K562 (cell line): ENCODE measurements around the gene NCMAP. TPM values are rescaled to one million over a fixed set of nuclear protein-coding genes. Genes with fewer than 3 reads are reported as not detected.
A peak's percentile ranks its signal among the peaks of the same experiment; 100 is the strongest.

Source experiments
- ATAC-seq: fragments of 200-7000 bp; cut with Tn5 transposase; 3 replicates; pipeline ENCODE4 v1.9.1; 2020; ENCODE audit warnings: moderate library complexity
- BruUV-seq: library from RNA; stranded (reverse); fragments of 400-500 nt; replicated peaks from 2 replicates; lab custom pipeline; 2021; lab: Mats Ljungman, UMichigan
- CTCF ChIA-PET: fragments of 300-600 bp; formaldehyde crosslinking; extraction: SDS; loops from one replicate; lab custom pipeline; 2021; ENCODE audit warnings: low intra/inter-chr PET ratio; lab: Yijun Ruan, JAX
- POLR2A ChIA-PET: fragments of 300-600, 350-650 bp; sonication (Branson Sonifier 250); formaldehyde crosslinking; extraction: SDS; loops from one replicate; lab custom pipeline; 2021; ENCODE audit warnings: antibody characterized with exemption, inconsistent platforms; lab: Yijun Ruan, JAX
- DNase-seq, 4 experiments: peaks; one replicate each; pipeline versions ENCODE4 v3.0.0 to v3.0.0-alpha.2; 2011 to 2018; ENCODE audit warnings: low spot score in 3 of 4, mixed read lengths in 3 of 4; ENCODE audit errors: extremely low read depth in 1 of 4
- FAIRE-seq: peaks from 2 replicates; lab custom pipeline; 2011; peaks lifted over from hg19 to GRCh38; lab: Jason Lieb, UNC
- H2AFZ ChIP-seq: 2 replicates; pipeline ENCODE4 v1.6.0; 2011; ENCODE audit warnings: low read depth, low read length, control low read depth, inconsistent platforms
- H3K27ac ChIP-seq: fragments of 200-600 bp; 3 replicates; pipeline ENCODE4 v1.8.0; 2011; ENCODE audit warnings: low read depth, mild to moderate bottlenecking, control low read depth, inconsistent platforms, low read length, moderate library complexity, mixed read lengths; ENCODE audit errors: extremely low read depth
- H3K27me3 ChIP-seq, 2 experiments: fragments of 300-600 bp in 1 of 2; 2 replicates in 1 of 2; 3 replicates in 1 of 2; pipeline versions ENCODE4 v1.6.0 to v1.8.0; 2011; ENCODE audit warnings: inconsistent platforms in 2 of 2, low read length in 2 of 2, mild to moderate bottlenecking in 1 of 2, mixed read lengths in 1 of 2, moderate library complexity in 1 of 2; ENCODE audit not compliant: control insufficient read depth in 2 of 2, insufficient read depth in 2 of 2
- H3K36me3 ChIP-seq: fragments of 300-600 bp; 3 replicates; pipeline ENCODE4 v1.8.0; 2011; ENCODE audit warnings: mild to moderate bottlenecking, low read length, inconsistent platforms; ENCODE audit not compliant: control insufficient read depth, insufficient read depth
- H3K4me1 ChIP-seq, 2 experiments: fragments of 200-600 bp in 1 of 2; replicated peaks in 1 of 2; 2 replicates in 1 of 2; 3 replicates in 1 of 2; pipeline versions ENCODE4 v1.5.1 to v1.8.0; 2011; ENCODE audit warnings: inconsistent platforms in 2 of 2, low read length in 2 of 2, mild to moderate bottlenecking in 1 of 2, mixed read lengths in 1 of 2, moderate library complexity in 1 of 2; ENCODE audit not compliant: control insufficient read depth in 2 of 2, insufficient read depth in 2 of 2
- H3K4me2 ChIP-seq: 2 replicates; pipeline ENCODE4 v1.6.1; 2011; ENCODE audit warnings: low read length, control low read depth, inconsistent platforms, mixed read lengths; ENCODE audit not compliant: insufficient read depth
- H3K4me3 ChIP-seq: fragments of 200-600 bp; sonication (generic), shearing (Covaris generic); 2 replicates; pipeline ENCODE4 v1.5.1; 2016; ENCODE audit warnings: control low read depth, inconsistent platforms
- H3K79me2 ChIP-seq: fragments of 200-600 bp; 3 replicates; pipeline ENCODE4 v1.8.0; 2011; ENCODE audit warnings: low read length, inconsistent platforms; ENCODE audit not compliant: control insufficient read depth, insufficient read depth
- H3K9ac ChIP-seq, 2 experiments: 2 replicates each; pipeline versions ENCODE4 v1.6.0 to v1.6.1; 2011; ENCODE audit warnings: low read depth in 2 of 2, low read length in 2 of 2, control low read depth in 1 of 2, inconsistent platforms in 1 of 2, mild to moderate bottlenecking in 1 of 2, mixed read lengths in 1 of 2; ENCODE audit not compliant: insufficient read depth in 1 of 2
- H3K9me1 ChIP-seq: one replicate; pipeline ENCODE4 v1.6.0; 2011; ENCODE audit warnings: inconsistent platforms, mild to moderate bottlenecking, low read length, moderate library complexity; ENCODE audit not compliant: control insufficient read depth, insufficient read depth
- H3K9me3 ChIP-seq: replicated peaks from 2 replicates; pipeline ENCODE4 v1.5.1; 2011; ENCODE audit warnings: low read depth, low read length, inconsistent platforms; ENCODE audit not compliant: control insufficient read depth, insufficient read depth
- H4K20me1 ChIP-seq: replicated peaks from 2 replicates; pipeline ENCODE4 v1.6.1; 2011; ENCODE audit warnings: low read length, inconsistent platforms, mixed read lengths; ENCODE audit not compliant: control insufficient read depth, insufficient read depth
- CBFB ChIP-seq: sonication (generic); formaldehyde crosslinking; IDR thresholded peaks from 2 replicates; pipeline ENCODE4 v1.4.0; 2020; ENCODE audit warnings: mild to moderate bottlenecking, missing genetic modification reagents
- DPF2 ChIP-seq: fragments of 450-650 bp; IDR thresholded peaks from 2 replicates; pipeline ENCODE4 v1.6.1; 2016
- FOXK2 ChIP-seq, 2 experiments: fragments of 450-650 bp; IDR thresholded peaks in 1 of 2; conservative IDR thresholded peaks in 1 of 2; 2 replicates each; pipeline ENCODE4 v1.6.1; 2016; ENCODE audit warnings: low read depth in 2 of 2, mild to moderate bottlenecking in 1 of 2
- HDAC2 ChIP-seq: fragments of 450-650 bp; IDR thresholded peaks from 2 replicates; pipeline ENCODE4 v1.6.1; 2016; ENCODE audit warnings: mild to moderate bottlenecking
- HSF4 ChIP-seq: fragments of 250-450 bp; sonication (Bioruptor Pico); IDR thresholded peaks from 2 replicates; pipeline ENCODE4 v2.1.2; 2022; ENCODE audit warnings: mild to moderate bottlenecking, moderate library complexity, borderline replicate concordance
- IRF1 ChIP-seq: sonication (generic); formaldehyde crosslinking; IDR thresholded peaks from 2 replicates; pipeline ENCODE4 v1.8.0; 2022; ENCODE audit warnings: missing genetic modification reagents, mild to moderate bottlenecking, borderline replicate concordance
- MAFF ChIP-seq: IDR thresholded peaks from 2 replicates; pipeline ENCODE4 v1.6.1; 2012; ENCODE audit warnings: low read length, improper control_type of control experiment
- NCOA6 ChIP-seq: fragments of 450-650 bp; IDR thresholded peaks from 2 replicates; pipeline ENCODE4 v1.6.1; 2017; ENCODE audit warnings: mild to moderate bottlenecking
- PRDM10 ChIP-seq: fragments of 450-650 bp; IDR thresholded peaks from 2 replicates; pipeline ENCODE4 v1.6.1; 2018; ENCODE audit not compliant: partially characterized antibody
- RBM22 ChIP-seq: fragments of 200-400 bp; formaldehyde crosslinking; IDR thresholded peaks from 2 replicates; pipeline ENCODE4 v1.6.1; 2018; ENCODE audit warnings: low read length, low read depth; ENCODE audit not compliant: poor library complexity, severe bottlenecking
- RBM25 ChIP-seq: fragments of 200-400 bp; formaldehyde crosslinking; IDR thresholded peaks from 2 replicates; pipeline ENCODE4 v1.6.1; 2018; ENCODE audit warnings: low read length, low read depth, moderate library complexity; ENCODE audit not compliant: severe bottlenecking
- SMARCA5 ChIP-seq: fragments of 450-650 bp; IDR thresholded peaks from 2 replicates; pipeline ENCODE4 v1.6.1; 2016
- SMARCC2 ChIP-seq: fragments of 450-650 bp; IDR thresholded peaks from 2 replicates; pipeline ENCODE4 v1.6.1; 2017; ENCODE audit warnings: antibody characterized with exemption, moderate library complexity, mild to moderate bottlenecking, low read depth
- WGBS: fragments of 100-300 bp; shearing (Covaris generic); methylation state at CpG from one replicate; pipeline ENCODE4 v1.1.6; 2016; ENCODE audit warnings: low coverage, mixed read lengths; ENCODE audit not compliant: insufficient coverage; ENCODE audit errors: missing lambda C conversion rate; 5-methylcytosine and 5-hydroxymethylcytosine counted together
- in situ Hi-C: fragments of 300-500 bp; cut with MboI; formaldehyde crosslinking; loops from 4 replicates; pipeline ENCODE4 v1.15.0; 2018; ENCODE audit warnings: inconsistent platforms, mixed read lengths
- intact Hi-C: fragments of 100-400 bp; cut with micrococcal nuclease; formaldehyde crosslinking; loops from 2 replicates; pipeline ENCODE4 v1.14.2; 2022
- polyA plus RNA-seq, 8 experiments: library from polyadenylated mRNA; depleted of rRNA in 4 of 8; stranded (reverse) in 5 of 8; unstranded in 3 of 8; fragments of >200 nt; fragmentation: Nextera tagmentation in 2 of 8; fragmentation: Illumina TruSeq in 1 of 8; extraction: Ambion mirVana in 2 of 8; extraction: Trizol in 1 of 8; gene quantifications; 2 replicates each; pipeline versions ENCODE4 v1.2.1 to v1.2.3, GENCODE V29; 2011 to 2014; ENCODE audit warnings: inconsistent platforms in 1 of 8, missing spikeins in 1 of 8
- total RNA-seq, 7 experiments: library from RNA; depleted of rRNA in 6 of 7; stranded (reverse); fragments of >200 nt in 6 of 7; fragmentation: Illumina TruSeq in 2 of 7; extraction: Trizol in 2 of 7; gene quantifications; 2 replicates each; pipeline versions ENCODE4 v1.2.1 to v1.2.3, GENCODE V29; 2011 to 2021; ENCODE audit warnings: low replicate concordance in 1 of 7
- TF ChIP-seq, protein P1 (sequence below): fragments of 450-650 bp; IDR thresholded peaks from 2 replicates; pipeline ENCODE4 v1.6.1; 2016
- TF ChIP-seq, protein P2 (sequence below), 2 experiments: fragments of 200-800 bp in 1 of 2; sonication (Bioruptor generic) in 1 of 2; sonication (generic) in 1 of 2; formaldehyde crosslinking in 1 of 2; IDR thresholded peaks in 1 of 2; conservative IDR thresholded peaks in 1 of 2; 2 replicates each; pipeline versions ENCODE4 v1.5.0 to v1.6.1; 2016 to 2020; ENCODE audit warnings: missing compliant biosample characterization in 1 of 2, missing genetic modification characterization in 1 of 2, missing genetic modification reagents in 1 of 2

NCMAP gene
- total and polyA plus RNA-seq, 9 of the 15 experiments (the other 6 are each of a cell fraction or from before 2014, with no cell fraction given): 0.03 TPM; not detected in 8

DNA sequence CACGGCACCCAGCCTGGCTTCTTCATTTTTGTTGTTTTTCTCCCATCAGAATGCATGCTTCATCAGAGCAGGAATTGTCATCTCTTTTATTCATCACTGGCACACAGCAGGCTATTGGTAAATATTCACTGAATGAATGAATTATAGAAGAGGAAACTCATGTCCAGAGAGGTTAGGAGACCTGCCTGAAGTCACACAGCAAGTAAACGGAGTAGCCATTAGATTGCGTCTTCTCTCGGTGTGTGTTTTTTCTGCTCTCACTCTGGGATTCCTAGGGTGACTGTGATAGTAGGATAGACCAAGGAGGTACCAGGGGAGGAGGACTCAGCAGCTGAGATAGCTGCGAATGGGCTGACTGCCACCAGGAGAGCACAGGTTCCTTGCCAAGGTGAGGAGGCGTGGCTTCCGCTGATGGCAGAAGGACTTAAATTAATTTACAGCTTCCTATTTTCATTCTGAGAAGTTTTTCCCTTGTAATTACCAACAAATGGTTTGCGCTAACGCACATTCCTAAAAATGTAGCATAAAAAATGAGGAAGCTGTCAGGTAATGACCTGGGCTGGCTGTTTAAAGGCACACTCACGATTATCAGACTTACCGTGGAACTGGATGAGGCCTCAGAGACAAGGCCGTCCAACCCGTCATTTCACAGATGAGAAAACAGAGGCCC is 4.5 kb upstream of the NCMAP start:
- Histone ChIP-seq H3K4me1 (peaks cover 0 to 4% of the 10 kb centered on the region in 2 experiments; a peak in 2 of 5 replicates), H3K27ac (no peak overlapping the region), H3K27me3 (peaks cover 27 to 70% of the 10 kb centered on the region in 2 experiments), H2AFZ (no peak overlapping the region), H3K4me3 (no peak overlapping the region), H3K36me3 (no peaks in the 10 kb centered on the region), H3K4me2 (no peak overlapping the region), H3K9me1 (no peaks in the 10 kb centered on the region), H3K9ac (no peak overlapping the region), H3K9me3 (no peaks in the 10 kb centered on the region), H4K20me1 (peaks cover 3% of the 10 kb centered on the region; the same call in 1 of the 2 replicates), H3K79me2 (no peaks in the 10 kb centered on the region)
- peak; percentile 80 for FAIRE-seq
- in situ Hi-C loops (no loop called here), intact Hi-C loops (no loop called here)
- POLR2A ChIA-PET: no interaction called here
- no TSS peak for BruUV-seq
- DNase-seq: no peak
- no peak for ATAC-seq
- CTCF ChIA-PET: interaction anchor here (0.6 kb wide), 1 partner anchor 19 kb away, joined by 3 read pairs; no protein-coding TSS in a partner anchor
- WGBS: 9% methylated on average over 13 of the region's 13 CpGs
- no peak for TF ChIP-seq IRF1 (CRISPR knock-in tag)
- no peak for TF ChIP-seq HSF4 (CRISPR knock-in tag)
- TF ChIP-seq, protein P1, sequence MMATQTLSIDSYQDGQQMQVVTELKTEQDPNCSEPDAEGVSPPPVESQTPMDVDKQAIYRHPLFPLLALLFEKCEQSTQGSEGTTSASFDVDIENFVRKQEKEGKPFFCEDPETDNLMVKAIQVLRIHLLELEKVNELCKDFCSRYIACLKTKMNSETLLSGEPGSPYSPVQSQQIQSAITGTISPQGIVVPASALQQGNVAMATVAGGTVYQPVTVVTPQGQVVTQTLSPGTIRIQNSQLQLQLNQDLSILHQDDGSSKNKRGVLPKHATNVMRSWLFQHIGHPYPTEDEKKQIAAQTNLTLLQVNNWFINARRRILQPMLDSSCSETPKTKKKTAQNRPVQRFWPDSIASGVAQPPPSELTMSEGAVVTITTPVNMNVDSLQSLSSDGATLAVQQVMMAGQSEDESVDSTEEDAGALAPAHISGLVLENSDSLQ: no peak
- no peak for TF ChIP-seq DPF2
- TF ChIP-seq NCOA6: no peak
- 0 out of 2 replicates have a peak, but pooled peaks have one; percentile 21 for TF ChIP-seq HDAC2
- no peak for TF ChIP-seq CBFB (CRISPR knock-in tag)
- no peak for TF ChIP-seq SMARCC2
- TF ChIP-seq MAFF: no peak
- TF ChIP-seq, protein P2, sequence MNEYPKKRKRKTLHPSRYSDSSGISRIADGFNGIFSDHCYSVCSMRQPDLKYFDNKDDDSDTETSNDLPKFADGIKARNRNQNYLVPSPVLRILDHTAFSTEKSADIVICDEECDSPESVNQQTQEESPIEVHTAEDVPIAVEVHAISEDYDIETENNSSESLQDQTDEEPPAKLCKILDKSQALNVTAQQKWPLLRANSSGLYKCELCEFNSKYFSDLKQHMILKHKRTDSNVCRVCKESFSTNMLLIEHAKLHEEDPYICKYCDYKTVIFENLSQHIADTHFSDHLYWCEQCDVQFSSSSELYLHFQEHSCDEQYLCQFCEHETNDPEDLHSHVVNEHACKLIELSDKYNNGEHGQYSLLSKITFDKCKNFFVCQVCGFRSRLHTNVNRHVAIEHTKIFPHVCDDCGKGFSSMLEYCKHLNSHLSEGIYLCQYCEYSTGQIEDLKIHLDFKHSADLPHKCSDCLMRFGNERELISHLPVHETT (CRISPR knock-in tag; conservative IDR thresholded peaks at IDR 0.05 in 1 of 2, IDR thresholded peaks at IDR 0.05 in 1 of 2): no peak
- TF ChIP-seq RBM22: no peak
- TF ChIP-seq SMARCA5: peak; percentile 65; the same call in 1 of the 2 replicates
- TF ChIP-seq FOXK2 (conservative IDR thresholded peaks at IDR 0.05 in 1 of 2, IDR thresholded peaks at IDR 0.05 in 1 of 2; ENCODE audit: low read depth in 2 of 2): no peak
- TF ChIP-seq RBM25: peak; percentile 91
- TF ChIP-seq PRDM10: peak; percentile 86
